WTC11 (cell line): Measurements from ENCODE around the gene BIRC5.

ENCODE experiments used
- AFF4 ChIP-seq: sonication (generic); formaldehyde crosslinking; IDR thresholded peaks from 2 replicates; pipeline ENCODE4 v1.8.1; 2023; ENCODE audit warnings: mild to moderate bottlenecking, missing genetic modification reagents, borderline replicate concordance
- ARID4B ChIP-seq: sonication (generic); formaldehyde crosslinking; IDR thresholded peaks from 2 replicates; pipeline ENCODE4 v1.8.0; 2023; ENCODE audit warnings: missing genetic modification reagents, mild to moderate bottlenecking, borderline replicate concordance
- ATF1 ChIP-seq: sonication (generic); formaldehyde crosslinking; IDR thresholded peaks from 2 replicates; pipeline ENCODE4 v1.8.1; 2023; ENCODE audit warnings: mild to moderate bottlenecking, moderate library complexity, missing genetic modification reagents
- CTCF ChIP-seq: fragments of 200-600 bp; IDR thresholded peaks from 2 replicates; pipeline ENCODE4 v1.8.0; 2022; ENCODE audit warnings: antibody characterized with exemption
- E2F1 ChIP-seq: sonication (generic); formaldehyde crosslinking; IDR thresholded peaks from 2 replicates; pipeline ENCODE4 v1.8.0; 2022; ENCODE audit warnings: mild to moderate bottlenecking, missing genetic modification reagents
- ELF4 ChIP-seq: sonication (generic); formaldehyde crosslinking; IDR thresholded peaks from 2 replicates; pipeline ENCODE4 v1.8.1; 2022; ENCODE audit warnings: low read depth, mild to moderate bottlenecking, moderate library complexity, missing genetic modification reagents
- ESRRA ChIP-seq: sonication (generic); formaldehyde crosslinking; IDR thresholded peaks from 2 replicates; pipeline ENCODE4 v1.8.1; 2022; ENCODE audit warnings: mild to moderate bottlenecking, missing genetic modification reagents, borderline replicate concordance
- GABPB1 ChIP-seq: sonication (generic); formaldehyde crosslinking; IDR thresholded peaks from 2 replicates; pipeline ENCODE4 v1.8.1; 2023; ENCODE audit warnings: mild to moderate bottlenecking, missing genetic modification reagents
- GTF2I ChIP-seq: fragments of 250-450 bp; sonication (Bioruptor Pico); conservative IDR thresholded peaks from 2 replicates; pipeline ENCODE4 v1.4.0; 2021; ENCODE audit warnings: mild to moderate bottlenecking
- RELA ChIP-seq: sonication (generic); formaldehyde crosslinking; IDR thresholded peaks from 2 replicates; pipeline ENCODE4 v1.8.1; 2022; ENCODE audit warnings: missing genetic modification reagents, mild to moderate bottlenecking, borderline replicate concordance
- RORB ChIP-seq: fragments of 250-450 bp; sonication (Bioruptor Pico); IDR thresholded peaks from 2 replicates; pipeline ENCODE4 v1.9.0; 2021; ENCODE audit warnings: mild to moderate bottlenecking
- TCF7 ChIP-seq: sonication (generic); formaldehyde crosslinking; IDR thresholded peaks from 2 replicates; pipeline ENCODE4 v1.8.0; 2022; ENCODE audit warnings: mild to moderate bottlenecking, low read depth, missing genetic modification reagents, moderate library complexity
- USF1 ChIP-seq: sonication (generic); formaldehyde crosslinking; IDR thresholded peaks from 2 replicates; pipeline ENCODE4 v1.8.0; 2022; ENCODE audit warnings: mild to moderate bottlenecking, missing genetic modification reagents
- USF2 ChIP-seq: sonication (generic); formaldehyde crosslinking; IDR thresholded peaks from 2 replicates; pipeline ENCODE4 v1.8.1; 2023; ENCODE audit warnings: mild to moderate bottlenecking, missing genetic modification reagents, moderate library complexity

GRCh38 chr17:78224231-78225087 lies 10.4 kb downstream of the BIRC5 start:
- TF ChIP-seq USF1 (CRISPR knock-in tag) (no peak), GTF2I (CRISPR knock-in tag) (no peak), AFF4 (CRISPR knock-in tag) (no peak), ARID4B (CRISPR knock-in tag) (no peak), CTCF (no peak), ELF4 (CRISPR knock-in tag) (no peak), TCF7 (no peak), GABPB1 (no peak), RORB (no peak), E2F1 (no peak), ATF1 (CRISPR knock-in tag) (no peak), ESRRA (CRISPR knock-in tag) (no peak), RELA (no peak), USF2 (CRISPR knock-in tag) (no peak)
